Measurements from ENCODE around the gene SIRT3.
A peak's percentile ranks its signal among the peaks of the same experiment; 100 is the strongest.

The SIRT3 gene

GRCh38 chr11:235997-236773 lies at the start of gene SIRT3:
TSS of gene SIRT3 (minus strand) at chr11:236342. CDS start at chr11:236328, 14 bp downstream.
- DNase-seq (ENCODE audit: low spot score) = peak; percentile 98

DNA sequence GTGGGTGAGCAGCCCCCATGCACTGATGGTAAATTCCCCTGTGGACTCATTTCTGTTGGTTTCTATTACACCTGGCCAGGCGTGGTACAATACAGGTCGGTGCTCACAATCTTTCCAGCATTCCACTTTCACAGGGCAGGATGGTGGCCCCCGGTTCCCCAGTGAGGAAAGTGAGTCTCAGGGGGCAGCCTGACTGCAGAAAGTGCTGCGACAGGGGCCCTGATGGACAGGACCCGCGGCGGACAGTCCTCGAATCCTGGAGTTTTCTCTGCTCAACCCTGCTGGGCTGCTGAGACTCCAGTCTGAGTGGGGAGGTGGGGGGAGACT lies 49.7 kb upstream of the SIRT3 start:
- no peak for DNase-seq (ENCODE audit: low spot score)

GRCh38 chr11:285021-285893 lies 49.1 kb upstream of the SIRT3 start:
- no peak for DNase-seq (ENCODE audit: low spot score)

- DNase-seq (ENCODE audit: low spot score) = no peak
Measured at GRCh38 chr11:284105-285020, 48.2 kb upstream of the SIRT3 start.

- no peak for DNase-seq (ENCODE audit: low spot score)
Measured at GRCh38 chr11:283405-284104, 47.4 kb upstream of the SIRT3 start.

DNA sequence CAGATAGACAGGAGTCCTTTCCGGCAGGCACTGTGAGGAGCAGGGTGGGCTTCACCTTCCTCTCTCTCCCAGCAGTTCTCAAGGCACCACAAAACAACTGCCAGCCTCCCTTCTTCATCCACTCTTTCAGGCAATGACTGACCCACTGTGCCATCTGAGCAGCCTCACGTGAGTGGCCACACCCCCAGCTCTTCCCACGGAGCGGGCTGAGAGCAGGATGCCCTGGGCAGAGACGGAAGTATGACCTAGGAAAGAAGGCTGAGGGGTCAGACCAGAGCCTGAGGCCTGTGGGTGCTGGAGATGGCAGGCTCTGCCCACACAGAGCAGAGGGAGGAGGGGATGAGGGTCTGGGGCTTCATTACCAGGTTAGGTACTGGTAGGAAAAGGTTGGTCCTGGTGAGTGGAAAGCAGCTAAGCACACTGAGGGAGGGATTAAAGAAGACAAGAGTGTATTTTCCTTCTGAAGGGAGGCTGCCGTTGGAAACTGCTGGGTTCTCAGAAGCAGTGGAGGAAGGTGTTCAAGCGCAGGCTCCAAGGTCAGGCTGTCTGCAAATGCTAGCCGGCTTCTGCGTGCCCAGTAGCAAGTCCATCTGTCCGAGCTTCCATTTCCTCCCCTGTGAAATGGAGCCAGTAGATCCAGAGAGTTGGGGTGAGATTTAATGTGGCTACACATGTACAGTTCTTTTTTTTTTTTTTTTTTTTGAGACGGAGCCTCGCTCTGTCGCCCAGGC lies 46.7 kb upstream of the SIRT3 start:
- DNase-seq (ENCODE audit: low spot score) = no peak

DNA sequence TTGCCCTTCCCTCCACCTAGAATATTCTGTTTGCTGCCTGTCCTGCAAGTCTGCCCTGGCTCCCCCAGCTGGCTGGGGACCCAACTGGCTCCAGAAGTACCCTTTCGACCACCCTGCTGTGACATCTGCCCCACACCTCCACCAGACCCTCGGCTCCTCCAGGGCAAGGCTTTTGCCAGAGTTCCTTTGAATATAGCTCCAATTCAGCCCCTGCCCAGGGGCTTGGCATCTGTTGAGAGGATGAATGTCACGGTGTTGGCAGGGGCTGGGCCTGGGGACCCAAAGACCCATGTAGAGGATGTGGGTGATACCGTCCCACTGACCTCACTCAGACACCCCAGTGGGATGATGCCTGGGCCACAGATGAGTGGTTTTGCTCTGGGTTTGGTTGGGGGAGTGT lies 46.0 kb upstream of the SIRT3 start:
- DNase-seq (ENCODE audit: low spot score) = no peak

- no peak for DNase-seq (ENCODE audit: low spot score)
Measured at GRCh38 chr11:281486-282161, 45.5 kb upstream of the SIRT3 start.

DNA sequence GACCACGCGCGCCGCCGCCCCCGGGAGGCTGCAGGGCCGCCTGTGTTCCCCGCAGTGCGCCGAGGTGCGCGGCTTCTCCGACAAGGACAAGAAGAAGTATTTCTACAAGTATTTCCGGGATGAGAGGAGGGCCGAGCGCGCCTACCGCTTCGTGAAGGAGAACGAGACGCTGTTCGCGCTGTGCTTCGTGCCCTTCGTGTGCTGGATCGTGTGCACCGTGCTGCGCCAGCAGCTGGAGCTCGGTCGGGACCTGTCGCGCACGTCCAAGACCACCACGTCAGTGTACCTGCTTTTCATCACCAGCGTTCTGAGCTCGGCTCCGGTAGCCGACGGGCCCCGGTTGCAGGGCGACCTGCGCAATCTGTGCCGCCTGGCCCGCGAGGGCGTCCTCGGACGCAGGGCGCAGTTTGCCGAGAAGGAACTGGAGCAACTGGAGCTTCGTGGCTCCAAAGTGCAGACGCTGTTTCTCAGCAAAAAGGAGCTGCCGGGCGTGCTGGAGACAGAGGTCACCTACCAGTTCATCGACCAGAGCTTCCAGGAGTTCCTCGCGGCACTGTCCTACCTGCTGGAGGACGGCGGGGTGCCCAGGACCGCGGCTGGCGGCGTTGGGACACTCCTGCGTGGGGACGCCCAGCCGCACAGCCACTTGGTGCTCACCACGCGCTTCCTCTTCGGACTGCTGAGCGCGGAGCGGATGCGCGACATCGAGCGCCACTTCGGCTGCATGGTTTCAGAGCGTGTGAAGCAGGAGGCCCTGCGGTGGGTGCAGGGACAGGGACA lies 44.8 kb upstream of the SIRT3 start:
- DNase-seq (ENCODE audit: low spot score) = no peak

DNA sequence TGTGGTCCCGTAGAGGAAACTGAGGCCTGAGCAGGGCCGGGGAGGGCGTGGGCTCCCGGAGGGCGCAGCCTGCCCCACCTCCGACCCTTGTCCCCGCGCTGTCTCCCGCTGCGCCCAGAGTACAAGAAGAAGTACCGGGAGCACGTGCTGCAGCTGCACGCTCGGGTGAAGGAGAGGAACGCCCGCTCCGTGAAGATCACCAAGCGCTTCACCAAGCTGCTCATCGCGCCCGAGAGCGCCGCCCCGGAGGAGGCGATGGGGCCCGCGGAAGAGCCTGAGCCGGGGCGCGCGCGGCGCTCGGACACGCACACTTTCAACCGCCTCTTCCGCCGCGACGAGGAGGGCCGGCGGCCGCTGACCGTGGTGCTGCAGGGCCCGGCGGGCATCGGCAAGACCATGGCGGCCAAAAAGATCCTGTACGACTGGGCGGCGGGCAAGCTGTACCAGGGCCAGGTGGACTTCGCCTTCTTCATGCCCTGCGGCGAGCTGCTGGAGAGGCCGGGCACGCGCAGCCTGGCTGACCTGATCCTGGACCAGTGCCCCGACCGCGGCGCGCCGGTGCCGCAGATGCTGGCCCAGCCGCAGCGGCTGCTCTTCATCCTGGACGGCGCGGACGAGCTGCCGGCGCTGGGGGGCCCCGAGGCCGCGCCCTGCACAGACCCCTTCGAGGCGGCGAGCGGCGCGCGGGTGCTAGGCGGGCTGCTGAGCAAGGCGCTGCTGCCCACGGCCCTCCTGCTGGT lies 44.0 kb upstream of the SIRT3 start:
- DNase-seq (ENCODE audit: low spot score) = peak; percentile 70

GRCh38 chr11:279040-279965 lies 43.2 kb upstream of the SIRT3 start:
- no peak for DNase-seq (ENCODE audit: low spot score)

GRCh38 chr11:278001-278951 lies 42.1 kb upstream of the SIRT3 start, which contains the start of gene NLRP6:
TSS of gene NLRP6 (plus strand) at chr11:278407. CDS start at chr11:278570, 163 bp downstream.
- no peak for DNase-seq (ENCODE audit: low spot score)

DNA sequence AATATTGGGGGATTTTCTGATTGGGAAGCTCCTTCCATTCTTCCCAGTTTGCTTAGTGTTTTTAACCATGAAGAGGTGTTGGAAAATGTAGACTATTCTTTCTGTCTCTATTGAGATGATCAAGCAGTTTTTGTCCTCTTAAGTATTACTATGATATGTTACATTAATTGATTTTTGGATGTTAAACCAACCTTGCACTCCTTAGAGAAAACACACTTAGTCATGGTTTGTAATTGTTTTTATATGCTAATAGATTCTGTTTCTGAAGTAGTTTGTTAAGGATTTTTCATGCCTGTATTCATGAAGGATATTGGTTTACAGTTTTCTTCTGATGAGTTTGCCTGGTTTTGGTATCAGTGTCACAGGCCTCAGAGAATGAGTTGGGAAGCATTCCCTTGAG lies 40.1 kb upstream of the SIRT3 start:
- no peak for DNase-seq (ENCODE audit: low spot score)

- DNase-seq (ENCODE audit: low spot score) = no peak
Measured at GRCh38 chr11:272931-273198, 36.7 kb upstream of the SIRT3 start.

DNA sequence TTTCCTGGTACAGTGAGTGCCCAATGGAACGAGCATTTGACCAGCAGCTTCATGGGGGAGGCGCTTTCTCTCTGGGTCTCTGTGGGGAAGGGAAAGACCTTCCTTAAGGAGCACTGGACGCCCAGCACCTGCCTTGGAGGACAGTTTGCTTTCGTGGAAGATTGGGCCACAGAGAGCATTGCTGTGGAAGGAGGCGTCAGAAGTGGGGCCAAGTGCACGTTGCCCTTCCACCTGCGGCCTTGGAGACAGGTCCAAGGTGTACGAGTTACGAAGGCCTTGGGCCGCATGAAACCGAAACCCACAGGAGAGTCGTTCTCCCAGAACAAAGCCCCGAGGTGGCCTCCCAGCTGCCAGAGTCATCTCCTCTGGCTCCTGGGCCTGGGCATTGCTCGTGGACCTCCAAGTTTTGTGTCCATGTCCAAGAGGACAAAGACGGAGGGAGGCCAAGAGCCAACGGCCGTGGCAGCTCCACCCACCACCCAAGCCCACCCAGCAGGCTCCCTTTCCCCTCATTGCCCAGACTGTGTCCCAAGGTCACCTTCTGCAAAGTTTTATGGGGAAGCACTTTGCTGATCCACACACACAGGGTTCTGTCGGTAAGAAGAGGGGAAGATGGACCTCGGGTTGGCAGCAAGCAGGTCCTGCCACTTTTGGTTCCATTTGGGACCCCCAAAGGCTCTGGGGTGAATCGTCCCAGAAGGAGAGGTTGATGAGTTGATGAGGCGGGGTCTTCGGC lies 36.2 kb upstream of the SIRT3 start:
- DNase-seq (ENCODE audit: low spot score) = no peak

- no peak for DNase-seq (ENCODE audit: low spot score)
Measured at GRCh38 chr11:271319-271715, 35.2 kb upstream of the SIRT3 start.
